Stimulated activated CD4-positive, alpha-beta T cell treated with anti-CD3 and anti-CD28 coated beads, Interleukin-12 subunit alpha, Interleukin-12 subunit beta, amount 100 ng/mL, for 4 hours (primary cell): Measurements from ENCODE around the gene GPHN.

Source experiments
- DNase-seq: peaks from one replicate; pipeline ENCODE4 v3.0.0-alpha.2; 2020

GPHN gene

DNA sequence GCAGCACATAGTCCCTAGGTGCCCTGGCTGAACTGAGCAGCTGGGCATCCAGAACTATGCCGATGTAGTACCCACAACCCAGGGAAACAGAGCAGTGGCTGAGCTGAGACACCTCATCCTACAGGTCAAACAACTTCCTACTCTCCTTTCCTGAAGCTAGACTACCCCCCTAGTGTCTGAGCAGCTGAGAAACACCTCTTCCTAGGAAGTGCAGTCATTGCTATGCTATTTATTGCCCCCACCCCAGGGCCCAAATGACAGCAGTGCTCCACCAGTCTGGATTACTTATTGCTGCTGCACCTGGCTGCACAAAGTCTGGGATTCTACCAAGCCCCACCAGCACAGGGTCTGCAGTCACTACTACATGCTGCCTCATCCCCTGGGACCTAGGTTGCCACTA is 664.6 kb downstream of the GPHN start:
- DNase-seq, result no peak

DNA sequence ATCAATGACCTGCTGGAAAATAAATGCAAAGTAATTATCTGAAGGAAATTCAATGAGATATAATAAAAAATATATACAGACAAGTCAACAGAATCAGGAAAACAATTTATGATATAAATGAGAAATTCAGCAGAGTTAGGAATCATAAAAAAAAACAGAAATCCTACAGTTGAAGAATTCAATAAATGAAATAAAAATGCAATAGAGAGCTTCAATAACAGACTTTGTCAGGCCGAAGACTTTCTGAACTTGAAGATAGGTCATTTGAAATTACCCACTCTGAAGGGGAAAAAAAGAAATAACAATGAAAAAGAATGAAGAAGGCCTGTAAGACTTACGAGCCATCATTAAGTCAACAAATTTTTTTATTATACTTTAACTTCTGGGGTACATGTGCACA is 665.8 kb downstream of the GPHN start:
- DNase-seq, result no peak

DNA sequence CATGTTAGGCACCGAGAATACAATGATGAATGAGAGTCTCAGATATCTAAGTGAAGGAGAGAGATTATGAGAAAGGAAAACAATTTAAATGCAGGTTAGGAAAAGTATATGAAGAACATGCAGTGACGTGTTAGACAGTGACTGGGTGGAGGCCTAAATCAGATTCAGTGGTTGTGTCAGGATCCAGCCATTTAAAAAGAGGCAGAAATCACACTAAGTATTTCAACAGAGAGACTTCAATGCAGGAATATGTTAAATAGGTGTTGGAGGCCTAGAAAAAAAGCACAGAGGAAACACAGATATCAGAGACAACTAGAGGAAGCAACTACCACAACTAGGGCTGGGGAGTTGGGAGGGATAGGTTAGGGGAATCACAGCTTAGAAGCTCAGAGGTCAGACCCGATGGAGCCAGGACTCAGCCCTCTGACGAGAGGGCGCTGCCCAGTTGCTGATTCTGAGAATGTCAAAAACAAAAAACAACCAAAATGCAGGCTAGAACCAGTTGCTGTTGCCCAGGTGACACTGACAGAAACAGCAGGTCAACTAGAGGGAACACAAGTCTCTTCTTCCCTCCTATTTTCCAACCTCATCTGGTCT is 678.3 kb downstream of the GPHN start:
- DNase-seq, result no peak

DNA sequence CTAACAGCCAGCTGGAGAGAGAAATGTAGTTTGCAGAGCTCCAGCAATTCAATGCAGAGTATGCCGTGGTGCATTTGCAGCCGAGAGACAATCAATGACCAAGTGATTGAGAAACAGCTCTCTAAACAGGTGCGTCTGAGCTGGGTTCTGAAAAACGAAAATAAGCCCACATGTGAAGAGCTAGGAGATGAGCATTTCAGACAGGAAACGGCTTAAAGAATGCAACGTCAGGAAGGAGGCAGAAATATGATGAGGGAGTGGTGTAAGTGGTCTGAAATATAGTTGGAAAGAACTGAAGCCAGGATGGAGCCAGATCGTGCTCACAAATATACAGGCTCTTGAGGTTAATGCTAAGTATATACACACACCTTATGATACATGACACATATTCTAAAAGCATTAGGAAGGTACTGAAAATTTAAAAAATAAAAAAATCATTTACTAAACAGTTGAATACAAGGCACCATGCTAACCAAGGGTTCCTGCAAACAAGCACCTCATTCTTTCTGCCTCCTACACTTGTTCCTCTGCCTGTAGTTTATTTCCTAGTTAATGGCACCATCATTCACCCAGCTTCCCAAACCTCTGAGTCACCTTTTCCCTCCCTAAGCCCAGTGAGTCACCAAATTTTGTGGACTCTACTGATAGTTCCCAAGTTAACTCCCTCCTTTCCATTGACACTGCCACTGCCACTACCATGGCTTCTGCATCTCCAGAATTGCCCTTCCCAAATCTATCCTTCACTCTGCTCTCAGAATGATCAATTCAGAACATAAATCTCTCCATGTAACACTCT is 679.0 kb downstream of the GPHN start:
- no peak for DNase-seq

DNA sequence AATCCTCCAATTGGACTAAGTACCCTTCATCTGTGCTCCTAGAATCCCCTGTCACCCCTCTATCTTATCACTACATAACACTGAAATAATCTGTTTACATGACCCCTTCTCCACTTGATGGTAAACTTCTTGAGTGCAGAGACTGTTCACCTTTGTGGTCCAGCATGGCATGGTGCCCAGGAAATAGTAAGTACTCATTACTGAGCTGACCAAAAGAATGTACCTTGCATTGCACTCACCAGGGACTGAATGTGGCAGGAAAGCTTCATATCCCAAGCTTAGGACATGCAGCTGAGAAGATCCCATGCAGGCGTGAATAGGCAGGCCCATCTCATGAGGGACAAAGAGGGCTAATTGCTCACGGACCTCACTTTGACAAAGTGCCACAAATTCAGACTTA is 679.9 kb downstream of the GPHN start:
- DNase-seq, result no peak

DNA sequence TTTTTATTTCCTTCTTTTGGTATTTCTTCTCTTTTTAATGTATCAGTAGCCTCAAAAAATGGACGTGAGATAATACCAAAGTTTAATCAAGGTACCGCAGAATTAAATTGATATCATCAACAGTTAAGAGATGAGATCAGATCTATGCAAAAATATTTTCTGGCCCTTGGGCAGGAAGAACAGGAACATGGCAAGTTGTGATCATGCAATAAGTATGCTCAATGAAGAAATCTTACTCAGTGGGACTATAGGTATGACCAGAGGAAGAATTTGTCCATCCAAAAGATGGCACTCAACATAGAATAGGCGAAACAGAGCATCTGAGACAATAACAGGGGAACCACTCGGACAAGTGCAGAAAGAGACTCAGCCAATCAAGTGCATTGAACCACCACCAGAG is 680.4 kb downstream of the GPHN start:
- no peak for DNase-seq

DNA sequence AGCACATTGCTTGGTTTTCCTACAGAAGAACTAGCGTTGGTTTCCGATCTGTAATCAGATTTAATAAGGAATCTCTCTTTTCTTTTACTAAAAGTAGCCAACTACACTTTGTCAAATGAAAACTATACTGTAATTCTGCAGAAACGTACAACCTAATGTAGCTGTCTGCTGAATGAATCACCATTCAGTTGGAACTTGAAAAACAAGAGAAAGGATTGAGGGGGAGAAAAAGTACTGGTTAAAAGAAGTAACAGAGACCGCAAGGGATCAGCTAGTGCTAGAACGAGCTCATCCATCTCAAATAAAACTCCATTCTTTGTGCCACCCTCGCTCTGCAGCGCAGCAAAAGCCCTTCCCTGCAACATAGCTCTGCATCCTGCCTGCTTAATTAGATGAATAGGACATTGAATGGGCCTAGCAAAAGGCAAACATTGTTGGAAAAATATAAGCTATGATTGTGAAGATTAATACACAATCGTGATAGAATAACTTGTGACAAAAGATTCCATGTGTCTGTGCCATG is 683.9 kb downstream of the GPHN start:
- no peak for DNase-seq

DNA sequence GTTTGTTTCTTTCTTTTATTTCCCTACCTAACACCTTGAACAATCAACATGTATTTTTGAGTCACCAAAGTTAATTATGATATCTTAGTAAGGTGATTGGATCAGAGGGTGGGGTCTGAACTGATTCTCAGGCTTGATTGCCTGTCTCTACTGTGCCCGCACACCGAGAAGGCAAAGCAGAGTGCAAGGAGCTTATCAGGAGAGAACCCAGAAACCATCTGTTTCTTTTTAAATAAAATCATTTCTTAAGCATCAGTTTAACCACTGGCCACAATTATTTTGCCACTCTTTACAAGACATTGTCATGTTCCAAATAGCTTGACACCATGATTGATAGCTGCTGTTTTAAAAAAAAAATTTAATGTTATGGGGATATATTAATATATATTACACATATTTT is 684.4 kb downstream of the GPHN start:
- DNase-seq, result no peak

DNA sequence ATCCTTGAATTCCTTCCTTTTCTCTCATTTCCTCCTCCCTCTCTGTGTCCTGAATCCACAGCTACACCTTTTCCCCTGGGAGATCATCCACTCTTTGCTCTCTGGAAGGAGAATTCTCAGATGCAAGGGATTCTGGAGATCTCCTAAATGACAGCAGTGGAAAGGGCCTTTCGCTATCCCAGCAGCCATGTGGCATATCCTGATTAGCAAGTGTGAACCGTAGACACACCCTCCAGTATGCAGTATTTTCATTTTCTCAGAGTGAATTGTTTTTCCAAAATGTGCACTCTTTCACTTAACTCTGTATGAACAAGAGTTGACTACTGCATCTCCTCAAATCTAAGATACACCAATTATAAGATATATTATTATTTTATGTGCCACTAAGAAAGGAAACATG is 687.3 kb downstream of the GPHN start:
- no peak for DNase-seq

DNA sequence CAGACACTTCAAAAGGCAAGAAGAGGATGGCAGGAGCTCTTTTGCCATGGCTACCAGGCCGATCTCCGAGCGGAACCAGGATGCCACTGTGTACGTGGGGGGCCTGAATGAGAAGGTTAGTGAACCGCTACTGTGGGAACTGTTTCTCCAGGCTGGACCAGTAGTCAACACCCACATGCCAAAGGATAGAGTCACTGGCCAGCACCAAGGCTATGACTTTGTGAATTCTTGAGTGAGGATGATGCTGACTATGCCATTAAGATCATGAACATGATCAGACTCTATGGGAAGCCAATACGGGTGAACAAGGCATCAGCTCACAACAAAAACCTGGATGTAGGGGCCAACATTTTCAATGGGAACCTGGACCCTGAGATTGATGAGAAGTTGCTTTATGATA is 691.1 kb downstream of the GPHN start:
- no peak for DNase-seq

DNA sequence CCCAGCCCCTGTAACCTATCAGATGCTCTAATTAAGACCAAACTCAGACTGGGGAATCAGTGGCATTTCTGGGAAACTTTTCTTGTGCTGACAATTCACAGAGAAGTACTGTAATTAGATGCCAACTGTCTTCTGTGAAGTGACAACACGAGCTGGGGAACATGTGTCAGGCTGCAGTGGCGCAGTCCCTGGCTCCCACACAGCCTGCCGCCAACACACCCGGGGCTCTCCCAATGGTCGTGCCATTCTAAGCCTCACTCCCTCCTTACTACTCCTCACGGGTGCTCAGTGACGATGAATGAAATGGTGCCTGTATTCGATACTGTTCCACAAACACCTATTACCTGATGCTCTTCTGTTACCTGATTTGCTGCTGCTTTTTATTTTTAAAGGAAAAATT is 699.9 kb downstream of the GPHN start:
- DNase-seq, result no peak

DNA sequence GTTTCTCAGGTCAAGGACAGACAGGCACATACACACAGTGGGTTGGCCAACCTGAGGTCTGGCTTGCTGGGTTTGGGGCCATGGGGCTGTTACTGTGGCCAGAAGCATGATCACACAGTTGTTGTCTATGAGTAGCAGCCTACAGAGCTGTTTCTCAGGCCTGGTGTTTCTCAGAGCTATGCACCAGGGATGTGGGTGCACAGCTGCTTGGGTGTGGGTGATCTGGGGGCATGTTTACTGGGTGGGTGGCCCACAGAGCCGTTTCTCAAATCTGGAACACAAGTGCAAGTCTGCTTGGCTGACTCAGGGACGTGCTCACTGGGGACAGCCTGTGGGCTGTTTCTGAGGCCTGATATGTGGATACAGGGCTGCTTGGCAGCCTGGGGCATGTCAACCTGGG is 710.2 kb downstream of the GPHN start:
- no peak for DNase-seq

DNA sequence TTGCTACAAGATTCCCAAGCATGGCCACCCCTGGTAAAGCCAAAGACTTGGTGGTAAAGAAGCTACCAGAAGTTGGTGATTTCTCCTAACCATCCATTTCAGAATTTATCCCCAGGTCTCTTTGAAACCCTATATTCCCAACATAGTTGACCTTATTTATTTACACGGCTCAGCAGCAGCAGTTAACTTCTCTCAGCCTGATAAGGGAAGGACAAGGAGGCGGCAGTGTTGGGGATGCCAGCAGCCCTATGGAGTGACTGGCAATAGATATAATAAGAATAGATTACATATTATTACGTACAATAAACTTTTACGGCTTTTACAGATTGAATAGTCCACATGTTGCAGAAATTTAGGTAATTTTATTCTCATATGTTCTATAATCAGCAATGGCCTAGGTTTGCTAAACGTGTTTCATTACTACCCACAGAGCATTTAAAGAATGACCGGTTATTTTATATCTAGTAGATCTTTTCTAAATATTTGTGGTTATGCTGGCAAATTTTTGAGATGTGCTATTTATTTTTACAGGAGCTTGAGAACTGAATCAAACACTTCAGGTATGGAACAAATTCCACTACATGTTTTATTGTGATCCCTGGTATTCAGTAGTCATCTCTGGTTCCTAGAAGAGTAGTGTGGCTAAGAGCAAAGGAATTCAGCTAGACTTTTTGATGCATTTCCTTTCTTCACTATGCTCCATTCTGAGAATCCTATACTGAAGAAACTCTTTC is 713.5 kb downstream of the GPHN start:
- no peak for DNase-seq

DNA sequence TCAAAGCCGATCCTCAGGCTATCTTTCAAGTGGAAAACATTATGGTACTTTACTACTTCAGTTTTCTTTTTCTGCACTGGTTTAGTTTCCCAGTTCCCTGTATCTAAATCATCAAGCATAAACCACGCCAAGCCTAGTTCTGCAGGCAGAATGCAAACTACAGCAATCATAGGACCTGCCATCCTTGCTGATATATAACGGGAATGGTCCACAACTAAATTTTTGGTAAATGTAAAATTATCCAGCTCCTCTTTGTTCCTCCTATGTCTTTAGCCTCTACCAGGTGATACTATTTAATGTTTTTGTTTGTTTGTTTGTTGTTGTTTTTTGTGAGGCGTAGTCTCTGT is 714.0 kb downstream of the GPHN start:
- no peak for DNase-seq

DNA sequence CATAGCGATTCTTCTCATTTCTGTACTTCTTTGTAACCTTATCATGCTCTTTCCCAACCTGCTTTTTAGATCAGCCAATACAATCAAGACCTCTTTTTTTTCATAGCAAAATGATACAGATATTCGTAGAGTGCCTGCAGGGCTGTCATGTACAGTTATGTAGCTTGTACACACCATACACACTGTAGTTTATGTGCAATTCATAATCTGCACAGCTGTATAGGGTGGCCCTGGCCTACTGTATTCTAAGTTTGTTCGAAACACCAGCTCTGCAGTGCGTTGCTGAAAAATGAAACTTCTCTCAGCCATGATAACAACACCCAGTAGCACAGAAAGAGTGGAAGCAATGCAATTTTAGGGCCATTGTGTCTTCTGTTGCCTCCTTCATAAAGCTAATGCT is 717.6 kb downstream of the GPHN start:
- DNase-seq, result no peak

DNA sequence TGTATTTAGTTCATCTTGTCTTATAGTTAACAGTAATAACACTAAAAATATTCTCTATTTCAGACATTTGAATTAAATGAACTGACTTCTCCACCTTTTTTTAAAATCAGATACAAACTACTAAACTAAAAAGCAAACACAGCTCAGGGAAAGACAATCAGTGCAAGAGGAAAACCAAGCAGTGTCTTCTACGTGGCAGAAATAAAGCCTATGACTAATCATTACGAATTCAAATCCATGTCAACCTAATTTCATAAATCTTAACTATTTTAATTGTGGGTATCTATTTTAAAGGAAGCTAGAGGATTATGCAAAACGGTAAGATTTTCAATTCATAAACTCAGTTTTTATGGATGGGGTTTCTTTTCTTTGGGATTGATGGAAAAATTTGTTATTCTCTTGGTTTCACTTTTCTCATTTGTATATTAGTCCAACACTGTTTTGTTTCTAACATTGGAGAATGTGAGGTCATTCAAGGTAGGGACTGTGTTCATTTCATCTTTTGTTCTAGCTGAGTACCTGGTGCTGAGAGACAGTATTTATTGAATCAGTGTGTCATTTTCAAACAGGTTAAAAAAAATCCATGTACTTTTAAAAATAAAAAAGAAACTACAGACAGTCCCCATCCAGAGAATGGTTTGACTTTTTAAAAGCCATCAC is 720.5 kb downstream of the GPHN start:
- no peak for DNase-seq
